Body of pancreas (tissue), 4 donors: ENCODE data around the gene DCDC2.

Experiments used
- POLR2A ChIP-seq, 3 donors: fragments of 450-650 bp; IDR thresholded peaks; one replicate each; pipeline ENCODE4 v1.6.1; 2016; ENCODE audit warnings: antibody characterized with exemption in 3 of 3, mild to moderate bottlenecking in 2 of 3
- TF ChIP-seq, protein P1 (sequence below), 7 experiments: fragments of 450-650 bp in 4 of 7; fragments of 200-600 bp in 3 of 7; sonication (generic) in 3 of 7; IDR thresholded peaks; one replicate each; pipeline ENCODE4 v1.5.1; 2016 to 2019; ENCODE audit warnings: antibody characterized with exemption in 7 of 7

DNA sequence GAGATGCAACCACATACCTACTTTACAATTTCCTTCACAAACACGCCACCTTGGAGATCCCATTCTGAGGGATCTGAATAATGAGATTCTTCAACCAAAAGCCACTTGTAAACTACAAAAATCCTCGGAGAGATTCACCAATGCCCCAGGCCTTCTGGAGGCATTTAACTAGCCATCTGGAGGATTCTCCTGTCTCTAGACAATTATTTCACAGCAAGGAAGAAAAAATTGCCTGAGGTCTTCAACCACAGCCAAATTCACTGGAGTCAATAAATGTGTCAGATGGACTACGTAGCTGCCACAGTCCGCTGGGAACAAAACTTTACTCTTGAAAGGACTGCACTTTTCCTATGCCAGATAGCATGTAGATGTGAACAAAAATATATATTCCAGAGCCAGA, 19.0 kb upstream of the DCDC2 start:
- TF ChIP-seq, protein P1, sequence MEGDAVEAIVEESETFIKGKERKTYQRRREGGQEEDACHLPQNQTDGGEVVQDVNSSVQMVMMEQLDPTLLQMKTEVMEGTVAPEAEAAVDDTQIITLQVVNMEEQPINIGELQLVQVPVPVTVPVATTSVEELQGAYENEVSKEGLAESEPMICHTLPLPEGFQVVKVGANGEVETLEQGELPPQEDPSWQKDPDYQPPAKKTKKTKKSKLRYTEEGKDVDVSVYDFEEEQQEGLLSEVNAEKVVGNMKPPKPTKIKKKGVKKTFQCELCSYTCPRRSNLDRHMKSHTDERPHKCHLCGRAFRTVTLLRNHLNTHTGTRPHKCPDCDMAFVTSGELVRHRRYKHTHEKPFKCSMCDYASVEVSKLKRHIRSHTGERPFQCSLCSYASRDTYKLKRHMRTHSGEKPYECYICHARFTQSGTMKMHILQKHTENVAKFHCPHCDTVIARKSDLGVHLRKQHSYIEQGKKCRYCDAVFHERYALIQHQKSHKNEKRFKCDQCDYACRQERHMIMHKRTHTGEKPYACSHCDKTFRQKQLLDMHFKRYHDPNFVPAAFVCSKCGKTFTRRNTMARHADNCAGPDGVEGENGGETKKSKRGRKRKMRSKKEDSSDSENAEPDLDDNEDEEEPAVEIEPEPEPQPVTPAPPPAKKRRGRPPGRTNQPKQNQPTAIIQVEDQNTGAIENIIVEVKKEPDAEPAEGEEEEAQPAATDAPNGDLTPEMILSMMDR (IDR thresholded peaks at IDR 0.05), result no peak
- no peak for TF ChIP-seq POLR2A (IDR thresholded peaks at IDR 0.05)
